Skin epidermis (tissue), 12 donors: ENCODE data around the gene C9orf43.
"Not testable (repeated sequence)": the region's sequence is repeated elsewhere in the genome, so short reads cannot be mapped to it uniquely, and the experiment has no call there.

Experiments used
- H3K27ac ChIP-seq, 21 experiments: fragments of 200-600 bp; sonication (generic) in 11 of 21; one replicate each; pipeline ENCODE4 v1.5.0; 2020; ENCODE audit warnings: mild to moderate bottlenecking in 3 of 21, inconsistent platforms in 2 of 21, moderate library complexity in 2 of 21
- H3K4me3 ChIP-seq, 7 experiments: fragments of 200-600 bp; sonication (generic) in 2 of 7; one replicate each; pipeline ENCODE4 v1.5.0; 2020; ENCODE audit warnings: inconsistent platforms in 2 of 7, mild to moderate bottlenecking in 2 of 7, moderate library complexity in 1 of 7

The C9orf43 gene, protein sequence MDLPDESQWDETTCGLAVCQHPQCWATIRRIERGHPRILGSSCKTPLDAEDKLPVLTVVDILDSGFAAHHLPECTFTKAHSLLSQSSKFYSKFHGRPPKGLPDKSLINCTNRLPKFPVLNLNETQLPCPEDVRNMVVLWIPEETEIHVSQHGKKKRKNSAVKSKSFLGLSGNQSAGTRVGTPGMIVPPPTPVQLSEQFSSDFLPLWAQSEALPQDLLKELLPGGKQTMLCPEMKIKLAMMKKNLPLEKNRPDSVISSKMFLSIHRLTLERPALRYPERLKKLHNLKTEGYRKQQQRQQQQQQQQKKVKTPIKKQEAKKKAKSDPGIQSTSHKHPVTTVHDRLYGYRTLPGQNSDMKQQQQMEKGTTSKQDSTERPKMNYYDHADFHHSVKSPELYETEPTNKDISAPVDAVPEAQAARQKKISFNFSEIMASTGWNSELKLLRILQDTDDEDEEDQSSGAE

DNA sequence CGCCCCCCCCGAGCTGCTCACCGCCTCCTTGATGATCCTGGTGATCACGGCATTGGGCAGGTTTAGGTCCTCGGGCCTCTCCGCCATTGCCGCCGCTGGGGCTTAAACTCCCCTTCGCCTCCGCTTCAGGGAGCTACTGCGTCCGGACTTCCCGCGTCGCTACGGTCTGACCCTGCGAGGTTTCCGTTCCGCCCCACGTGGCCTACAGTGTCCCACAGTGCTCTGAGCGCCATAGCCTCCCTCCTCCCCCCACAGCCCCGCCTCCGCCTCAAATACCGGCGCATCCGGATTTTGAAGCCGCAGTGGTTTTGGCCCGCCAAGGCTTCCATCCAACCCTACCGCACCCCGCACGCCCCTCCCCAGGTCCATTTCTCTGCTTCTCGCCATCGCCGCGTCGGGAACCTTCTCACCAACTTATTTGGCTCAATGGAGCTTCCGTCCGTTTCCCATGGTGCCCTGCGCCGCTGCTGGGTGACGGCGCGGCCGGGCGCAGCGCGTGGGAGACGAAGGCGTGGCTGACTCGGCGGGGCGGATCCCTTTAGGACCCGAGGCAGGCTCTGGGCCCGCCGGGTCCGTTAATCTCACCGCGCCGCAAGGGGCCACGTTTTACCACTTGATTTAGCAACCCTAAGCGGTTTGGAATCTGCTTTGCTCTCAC lies at the start of gene C9orf43, which contains the start of gene POLE3:
TSS of gene C9orf43 (plus strand) at position 541 of the 658 bp plus-strand sequence. CDS start 2,747 bp downstream, outside the sequence.
TSS of gene POLE3 (minus strand) at position 469 of the 658 bp plus-strand sequence. CDS start at position 87, 382 bp downstream.
- peak within 1 kb of the TSS; percentile 13 to 100 (median 97) for H3K27ac ChIP-seq
- H3K4me3 ChIP-seq = peak within 1 kb of the TSS; percentile 60 to 89 (median 70)

DNA sequence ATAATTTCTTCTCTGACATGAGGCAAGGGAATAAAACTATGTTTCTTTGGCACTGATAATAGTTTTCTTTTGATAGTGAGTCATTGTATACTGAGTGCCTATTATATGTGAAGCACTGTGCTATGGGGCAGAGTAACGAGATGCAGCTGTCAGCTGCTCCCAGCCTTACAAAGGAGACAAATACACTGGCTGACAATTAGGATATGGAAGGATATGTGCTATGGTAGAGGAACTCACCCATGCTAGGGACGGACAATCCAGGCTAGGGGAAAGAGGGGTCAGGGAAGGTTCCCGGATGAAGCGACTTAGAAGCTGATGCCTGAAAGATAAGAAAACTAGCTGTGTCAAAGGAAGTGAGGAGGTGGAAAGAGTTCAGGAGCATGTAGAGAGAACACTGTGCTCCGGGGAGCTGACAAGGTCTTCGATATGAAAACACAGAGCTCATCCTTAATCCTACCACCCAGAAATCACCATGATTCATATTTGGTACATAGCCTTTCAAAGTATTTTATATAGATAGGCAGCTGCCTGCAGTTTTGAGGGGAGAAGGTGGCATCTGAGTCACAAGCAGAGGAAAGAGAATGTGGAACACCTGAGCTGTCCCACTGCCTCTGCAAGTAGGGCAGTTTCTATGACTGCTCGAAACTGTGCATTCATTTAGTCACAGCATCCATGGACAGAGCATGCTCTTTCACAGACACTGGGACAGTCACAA lies 49.1 kb upstream of the C9orf43 start:
- Histone ChIP-seq H3K27ac (no peak overlapping the region), H3K4me3 (no peak overlapping the region)

DNA sequence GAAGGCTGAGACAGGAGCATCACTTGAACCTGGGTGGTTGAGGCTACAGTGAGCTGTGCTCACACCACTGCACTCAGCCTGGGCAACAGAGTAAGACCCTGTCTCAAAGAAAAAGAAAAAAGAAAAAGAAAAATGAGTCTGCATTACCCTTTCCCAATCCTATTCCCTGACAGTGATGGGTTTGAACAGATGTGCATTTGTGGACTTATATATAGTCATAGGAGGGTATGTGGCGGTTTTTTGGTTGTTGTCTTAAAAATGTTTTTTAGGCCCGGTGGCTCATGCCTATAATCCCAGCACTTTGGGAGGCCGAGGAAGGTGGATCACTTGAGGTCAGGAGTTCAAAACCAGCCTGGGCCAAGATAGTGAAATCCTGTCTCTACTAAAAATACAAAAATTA lies 47.2 kb upstream of the C9orf43 start:
- H3K4me3 ChIP-seq = no peak overlapping the region
- H3K27ac ChIP-seq = no peak overlapping the region

DNA sequence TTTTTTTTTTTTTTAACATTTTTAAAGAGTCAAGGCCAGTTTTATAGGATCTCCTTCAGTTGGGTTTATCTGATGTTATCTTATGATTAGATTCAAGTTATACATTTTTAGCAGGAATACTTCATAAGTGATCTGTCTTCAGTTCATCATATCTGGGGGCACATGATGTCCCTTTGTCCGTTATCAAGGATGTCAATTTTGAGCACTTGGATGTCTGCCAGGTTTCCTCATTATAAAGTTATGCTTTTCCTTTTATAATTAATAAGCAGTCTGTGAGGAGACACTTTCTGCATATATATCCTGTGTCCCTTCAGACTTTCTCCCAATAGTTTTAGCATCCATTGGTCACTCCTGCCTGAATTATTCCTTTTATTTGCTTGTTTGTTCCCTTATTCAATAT lies 45.6 kb upstream of the C9orf43 start:
- Histone ChIP-seq H3K27ac (no peak overlapping the region), H3K4me3 (no peak overlapping the region)

DNA sequence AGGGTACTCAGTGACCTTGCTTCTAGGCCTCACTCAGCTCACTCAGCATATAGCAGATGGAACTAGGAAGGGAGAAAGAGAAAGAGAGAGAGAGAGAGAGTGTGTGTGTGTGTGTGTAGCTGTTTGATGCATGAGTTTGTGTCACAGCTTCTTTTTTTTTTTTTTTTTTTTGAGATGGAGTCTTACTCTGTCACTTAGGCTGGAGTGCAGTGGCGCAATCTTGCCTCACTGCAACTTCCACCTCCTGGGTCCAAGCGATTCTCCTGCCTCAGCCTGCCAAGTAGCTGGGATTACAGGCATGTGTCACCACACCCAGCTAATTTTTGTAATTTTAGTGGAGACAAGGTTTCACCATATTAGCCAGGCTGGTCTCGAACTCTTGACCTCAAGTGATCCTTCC lies 44.9 kb upstream of the C9orf43 start:
- H3K27ac ChIP-seq, H3K4me3 ChIP-seq: not testable (repeated sequence)

DNA sequence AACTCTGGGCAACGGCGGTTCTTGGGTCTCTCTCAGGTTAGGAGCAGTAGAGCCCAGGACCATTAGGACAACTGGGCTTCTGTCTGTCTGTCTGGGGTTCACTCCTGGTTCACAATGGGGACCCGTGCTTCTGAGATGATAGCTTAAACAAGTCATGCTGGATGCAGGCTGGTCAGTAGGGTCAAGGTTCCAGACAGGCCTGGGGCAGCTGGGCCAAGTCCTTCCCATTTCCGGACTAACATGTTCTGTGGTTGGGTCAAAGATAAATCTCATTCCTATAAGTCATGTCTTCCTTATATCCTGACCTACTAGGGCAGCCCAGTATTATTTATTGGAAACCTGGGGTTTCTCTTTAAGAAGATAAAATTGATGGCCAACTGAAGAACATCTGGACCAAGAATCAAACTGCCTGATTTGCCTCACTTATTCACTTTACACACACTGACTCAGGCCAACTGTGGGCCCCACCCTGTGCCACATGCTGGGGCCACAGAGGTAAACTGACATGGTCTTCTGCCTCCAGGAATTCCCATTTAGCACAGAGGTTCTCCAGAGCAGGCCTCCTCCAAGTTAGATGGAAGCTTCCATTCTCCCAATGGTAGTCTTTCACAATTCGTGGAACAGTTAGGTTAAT lies 42.1 kb upstream of the C9orf43 start:
- Histone ChIP-seq H3K4me3 (no peak overlapping the region), H3K27ac (no peak overlapping the region)

DNA sequence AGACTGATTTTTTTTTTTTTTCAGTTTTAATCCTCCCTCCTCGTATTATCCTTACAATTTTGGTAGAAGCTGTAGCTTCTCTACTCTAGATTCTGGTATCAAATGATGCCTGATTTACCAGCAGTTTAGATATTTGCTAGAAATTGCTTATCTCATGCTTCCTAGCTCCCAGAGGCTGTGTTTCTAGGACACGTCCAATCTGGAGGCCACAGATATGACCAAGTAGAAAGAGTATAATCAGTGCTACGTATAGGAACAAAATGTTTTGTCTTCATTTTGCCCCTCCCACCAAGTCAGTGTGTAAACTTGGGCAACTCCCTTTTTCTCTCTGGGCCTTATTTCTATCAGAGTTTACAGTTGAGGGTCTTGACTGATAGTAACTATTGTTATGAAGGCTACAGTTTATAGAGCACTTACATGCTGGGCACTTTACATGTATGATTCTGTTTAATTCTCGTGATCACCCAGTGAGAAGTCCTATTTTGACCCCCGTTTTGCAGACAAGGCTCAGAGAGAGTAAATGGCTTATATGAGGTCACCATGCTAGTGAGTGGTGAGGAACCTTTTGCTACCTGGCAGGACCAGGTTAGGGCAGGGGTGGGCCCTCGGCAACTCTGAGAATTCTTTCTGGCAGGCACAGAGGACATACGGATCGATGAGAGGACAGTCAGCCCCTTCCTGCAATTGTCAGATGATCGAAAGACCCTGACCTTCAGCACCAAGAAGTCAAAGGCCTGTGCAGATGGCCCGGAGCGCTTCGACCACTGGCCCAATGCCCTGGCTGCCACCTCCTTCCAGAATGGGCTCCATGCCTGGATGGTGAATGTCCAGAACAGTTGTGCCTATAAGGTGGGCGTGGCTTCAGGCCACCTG lies 41.3 kb upstream of the C9orf43 start:
- no peak overlapping the region for H3K4me3 ChIP-seq
- no peak overlapping the region for H3K27ac ChIP-seq

DNA sequence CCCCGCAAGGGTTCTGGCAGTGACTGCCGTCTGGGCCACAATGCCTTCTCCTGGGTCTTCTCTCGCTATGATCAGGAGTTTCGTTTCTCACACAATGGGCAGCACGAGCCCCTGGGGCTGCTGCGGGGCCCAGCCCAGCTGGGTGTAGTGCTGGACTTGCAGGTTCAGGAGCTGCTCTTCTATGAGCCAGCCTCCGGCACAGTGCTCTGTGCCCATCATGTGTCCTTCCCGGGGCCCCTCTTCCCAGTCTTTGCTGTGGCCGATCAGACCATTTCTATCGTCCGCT lies 40.7 kb upstream of the C9orf43 start:
- Histone ChIP-seq H3K27ac (no peak overlapping the region), H3K4me3 (no peak overlapping the region)

DNA sequence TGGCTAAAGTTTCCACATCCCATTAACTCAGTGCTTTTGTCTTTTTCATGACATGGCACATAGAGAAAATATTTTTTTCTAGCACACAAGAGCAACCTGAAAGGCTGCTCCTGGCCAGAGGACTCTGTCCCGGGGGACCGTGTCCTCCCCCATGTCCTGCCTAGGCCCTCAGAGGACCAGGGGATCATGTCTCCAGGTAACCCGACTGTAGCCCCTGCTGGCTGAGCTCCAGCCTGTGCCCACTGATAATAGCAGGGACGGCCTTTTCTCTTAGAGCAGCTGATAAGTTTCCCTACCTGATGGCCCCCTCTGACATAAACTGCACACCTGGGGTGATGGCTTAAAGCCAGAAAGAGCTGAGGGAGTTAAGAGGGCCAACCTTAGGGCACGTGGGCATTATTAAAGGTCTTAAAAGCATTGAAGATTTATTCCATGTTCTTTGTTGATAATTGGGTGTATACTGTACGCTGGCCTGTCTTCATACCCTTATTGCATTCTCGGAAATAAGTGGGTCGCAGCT lies 39.7 kb upstream of the C9orf43 start:
- no peak overlapping the region for H3K4me3 ChIP-seq
- H3K27ac ChIP-seq = no peak overlapping the region

DNA sequence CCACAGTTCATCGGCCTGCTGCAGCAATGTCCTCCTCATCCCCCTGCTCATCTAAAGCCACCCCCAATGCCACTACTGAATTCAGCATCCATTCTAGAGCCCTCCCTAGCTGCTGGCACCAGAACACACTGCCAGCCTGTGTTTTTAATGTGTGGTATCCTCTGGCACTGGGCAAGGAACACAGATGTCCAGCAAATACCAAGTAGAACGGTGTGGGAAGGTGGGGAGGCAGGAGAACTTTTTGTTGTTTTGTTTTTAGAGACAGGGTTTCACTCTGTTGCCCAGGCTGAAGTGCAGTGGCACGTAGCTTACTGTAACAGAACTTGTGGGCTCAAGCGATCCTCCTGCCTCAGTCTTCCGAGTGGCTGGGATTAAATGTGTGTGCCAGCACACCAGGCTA lies 38.5 kb upstream of the C9orf43 start:
- H3K4me3 ChIP-seq = no peak overlapping the region
- no peak overlapping the region for H3K27ac ChIP-seq

DNA sequence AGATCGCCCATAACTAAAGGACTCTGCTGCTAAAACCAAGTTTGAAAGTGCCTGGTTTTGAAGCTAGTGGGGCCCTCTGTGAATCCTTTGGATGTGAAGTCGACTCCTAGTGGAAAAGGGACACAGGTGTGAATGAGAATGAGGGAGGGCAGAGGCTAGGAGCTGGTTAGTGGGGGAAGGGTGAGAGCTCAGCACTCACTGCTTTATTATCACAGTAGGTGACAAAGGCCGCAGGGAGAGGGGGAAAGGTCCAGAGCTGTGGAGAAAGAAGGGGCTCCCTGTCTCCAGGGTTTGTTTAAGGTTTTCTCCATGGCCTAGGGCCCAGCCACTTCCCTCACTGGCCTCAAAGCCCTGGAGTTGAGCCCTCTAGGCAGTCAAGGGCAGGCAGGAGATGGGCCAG lies 37.3 kb upstream of the C9orf43 start:
- Histone ChIP-seq H3K4me3 (no peak overlapping the region), H3K27ac (no peak overlapping the region)

DNA sequence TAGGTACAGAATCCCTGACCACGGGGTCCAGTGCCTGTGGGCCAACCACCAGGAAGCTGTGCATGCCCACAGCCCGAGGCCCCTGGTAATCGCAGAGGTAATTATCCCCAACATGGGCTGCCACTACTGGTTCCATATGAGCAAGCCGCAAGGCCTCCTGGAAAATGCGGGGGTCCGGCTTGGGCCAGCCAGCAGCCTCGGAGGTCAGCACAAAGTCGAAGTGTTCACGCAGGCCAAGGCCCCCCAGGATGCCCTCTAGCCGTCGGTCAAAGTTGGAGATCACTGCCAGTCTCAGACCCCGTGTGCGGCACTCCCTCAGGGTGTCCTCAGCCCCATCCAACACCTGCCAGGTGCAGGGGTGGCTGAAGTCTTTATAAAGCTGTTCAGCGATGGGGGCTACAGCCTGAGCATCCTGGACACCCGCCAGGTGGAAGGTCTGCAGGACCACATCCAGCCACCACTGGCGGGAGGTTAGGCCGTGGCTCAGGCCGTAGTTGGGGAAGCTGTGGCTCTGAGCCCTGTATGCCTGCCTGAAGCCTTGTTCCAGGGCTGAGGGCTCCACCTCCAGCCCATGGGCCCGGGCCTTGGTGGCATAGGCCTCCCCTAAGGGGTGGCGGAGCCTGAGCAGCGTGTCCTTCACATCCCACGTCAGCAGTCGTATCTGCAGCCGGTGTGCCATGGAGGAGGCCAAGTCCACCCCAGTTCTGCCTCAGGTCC lies 36.7 kb upstream of the C9orf43 start:
- Histone ChIP-seq H3K4me3 (no peak overlapping the region), H3K27ac (no peak overlapping the region)

DNA sequence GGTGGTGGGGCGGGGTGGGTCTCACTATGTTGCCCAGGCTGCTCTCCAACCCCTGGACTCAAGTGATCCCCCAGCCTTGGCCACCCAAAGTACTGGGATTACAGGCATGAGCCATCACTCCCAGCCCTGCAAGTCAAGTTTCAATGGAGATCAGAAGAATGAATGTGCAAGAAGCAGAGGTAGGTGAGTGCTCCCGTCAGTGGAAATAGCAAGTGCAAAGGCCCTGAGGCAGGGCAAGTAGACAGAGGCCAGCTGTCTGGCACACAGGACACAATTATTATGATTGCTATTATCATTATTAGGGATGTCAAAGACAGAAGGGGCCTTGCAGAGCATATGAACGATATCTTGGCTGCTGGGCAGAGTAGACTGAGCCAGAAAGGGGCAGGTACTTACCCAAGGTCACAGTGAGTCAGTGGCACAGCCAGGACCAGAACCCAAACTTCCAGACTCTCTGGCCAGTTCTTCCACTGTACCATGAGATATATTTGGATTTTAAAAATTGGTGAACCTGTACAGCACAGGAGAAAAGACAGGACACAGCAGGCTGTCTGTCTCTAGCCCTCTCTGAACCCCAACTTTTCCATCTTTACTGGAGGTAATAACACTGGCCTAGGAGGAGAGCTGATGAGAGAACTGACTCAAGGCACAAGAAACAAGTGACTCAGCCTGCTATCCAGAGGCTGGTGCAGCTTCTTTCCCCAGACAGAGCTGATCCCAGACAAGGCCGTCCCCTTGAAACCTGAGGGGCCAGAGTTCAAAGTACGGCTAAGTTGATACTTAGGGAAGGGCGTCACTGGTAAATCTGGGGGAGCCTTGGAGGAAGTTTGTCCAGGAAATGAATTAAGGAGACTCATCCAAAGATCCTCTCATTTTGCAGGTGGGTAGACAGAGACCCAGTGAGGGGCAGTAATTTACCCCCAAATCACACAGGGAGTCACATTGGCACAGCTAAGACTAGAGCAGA lies 35.2 kb upstream of the C9orf43 start:
- Histone ChIP-seq H3K4me3 (peak overlapping the region in 4 of 7 experiments; percentile 58 to 67 (median 64)), H3K27ac (peak overlapping the region in 2 of 21 experiments; percentile 3 to 13)

DNA sequence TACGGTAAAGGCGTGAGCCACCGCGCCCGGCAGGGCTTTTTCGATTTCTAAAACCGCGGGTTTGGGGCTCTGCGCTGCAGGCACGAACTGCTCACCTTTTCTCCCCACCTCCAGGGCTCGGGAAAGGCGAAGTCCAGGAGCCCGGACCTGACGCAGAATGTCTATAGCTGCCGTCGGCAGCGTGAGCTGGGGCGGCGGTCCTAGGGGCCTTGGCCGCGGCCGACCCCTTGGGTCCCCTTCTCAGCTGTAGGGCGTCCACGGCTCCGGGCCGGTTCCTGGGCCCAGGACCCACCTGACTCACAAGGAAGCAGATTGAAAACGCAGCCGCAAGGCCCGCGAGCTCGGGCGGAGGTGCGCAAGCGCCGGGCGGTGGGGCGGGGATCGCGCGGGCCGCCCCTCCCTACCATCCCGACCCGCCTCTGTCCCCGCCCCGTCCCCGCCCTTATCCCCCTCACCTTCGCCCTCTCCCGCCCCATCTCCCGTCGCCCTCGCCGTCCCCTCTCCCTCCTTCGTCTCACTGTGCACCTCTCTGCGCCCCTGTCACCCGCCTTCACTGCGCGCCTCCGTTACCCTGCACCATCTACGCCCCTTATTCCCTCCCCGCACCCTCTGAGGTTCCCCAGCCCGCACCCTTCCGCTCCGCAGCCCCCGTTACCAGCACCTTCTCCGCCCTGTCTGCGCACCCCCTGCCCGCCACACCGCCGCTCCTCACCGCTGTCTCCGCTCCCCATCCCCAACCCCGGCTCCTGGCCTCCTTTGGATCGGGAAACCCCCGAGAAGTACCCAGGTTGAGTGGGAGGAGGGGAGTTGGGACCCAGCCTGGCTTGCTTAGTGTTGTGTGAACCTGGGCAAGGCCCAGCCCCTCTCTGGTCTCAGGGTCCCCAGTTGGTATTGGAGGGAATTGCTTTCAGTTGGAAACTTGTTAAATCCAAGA lies 33.6 kb upstream of the C9orf43 start, which contains the start of gene HDHD3:
TSS of gene HDHD3 (minus strand) at position 353 of the 934 bp plus-strand sequence. CDS start 2,632 bp downstream, outside the sequence.
- H3K4me3 ChIP-seq = peak within 1 kb of the TSS; percentile 57 to 83 (median 67)
- H3K27ac ChIP-seq = peak within 1 kb of the TSS in 20 of 21 experiments; percentile 39 to 91 (median 81)

DNA sequence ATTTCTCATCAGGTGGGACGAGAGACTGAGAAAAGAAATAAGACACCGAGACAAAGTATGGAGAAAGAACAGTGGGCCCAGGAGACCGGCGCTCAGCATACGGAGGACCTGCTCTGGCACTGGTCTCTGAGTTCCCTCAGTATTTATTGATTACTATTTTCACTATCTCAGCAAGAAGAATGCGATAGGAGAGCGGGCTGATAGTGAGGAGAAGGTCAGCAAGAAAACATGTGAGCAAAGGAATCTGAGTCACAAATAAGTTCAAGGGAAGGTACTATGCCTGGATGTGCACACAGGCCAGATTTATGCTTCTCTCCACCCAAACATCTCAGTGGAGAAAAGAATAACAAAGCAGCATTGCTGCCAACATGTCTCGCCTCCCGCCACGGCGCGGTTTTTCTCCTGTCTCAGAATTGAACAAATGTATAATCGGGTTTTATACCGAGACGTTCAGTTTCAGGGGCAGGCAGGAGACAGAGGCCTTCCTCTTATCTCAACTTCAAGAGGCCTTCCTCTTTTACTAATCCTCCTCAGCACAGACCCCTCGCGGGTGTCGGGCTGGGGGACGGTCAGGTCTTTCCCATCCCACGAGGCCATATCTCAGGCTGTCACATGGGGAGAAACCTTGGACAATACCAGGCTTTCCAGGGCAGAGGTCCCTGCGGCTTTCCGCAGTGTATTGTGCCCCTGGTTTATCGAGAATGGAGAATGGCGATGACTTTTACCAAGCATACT lies 31.3 kb upstream of the C9orf43 start:
- not testable (repeated sequence) for H3K4me3 ChIP-seq, H3K27ac ChIP-seq
